HepG2 (cell line): Measurements from ENCODE around the gene TCEAL8. TPM values are rescaled to one million over a fixed set of nuclear protein-coding genes. Genes with fewer than 3 reads are reported as not detected.

ENCODE experiments used
- ATAC-seq: fragments of 200-7000 bp; cut with Tn5 transposase; 3 replicates; pipeline ENCODE4 v1.9.1; 2020; ENCODE audit warnings: mild to moderate bottlenecking, moderate library complexity
- BruUV-seq: library from RNA; stranded (reverse); fragments of 400-500 nt; replicated peaks from 2 replicates; lab custom pipeline; 2021; lab: Mats Ljungman, UMichigan
- CTCF ChIA-PET: fragments of 300-600 bp; formaldehyde crosslinking; extraction: SDS; loops from one replicate; lab custom pipeline; 2021; ENCODE audit warnings: low total read pairs, inconsistent platforms, low intra/inter-chr PET ratio; lab: Yijun Ruan, JAX
- POLR2A ChIA-PET: fragments of 350-600 bp; sonication (Branson Sonifier 250); formaldehyde crosslinking; loops from one replicate; lab custom pipeline; 2020; ENCODE audit warnings: antibody characterized with exemption, inconsistent platforms; lab: Yijun Ruan, JAX
- DNase-seq: peaks from one replicate; pipeline ENCODE4 v3.0.0-alpha.2; 2015; ENCODE audit warnings: low spot score
- FAIRE-seq: peaks from 3 replicates; lab custom pipeline; 2011; peaks lifted over from hg19 to GRCh38; lab: Jason Lieb, UNC
- H2AFZ ChIP-seq: one replicate; pipeline ENCODE4 v1.6.1; 2011; ENCODE audit warnings: low read length, inconsistent platforms
- H3K27ac ChIP-seq: fragments of 300-600 bp; 3 replicates; pipeline ENCODE4 v1.8.0; 2011; ENCODE audit warnings: mixed run types, mild to moderate bottlenecking, mixed read lengths, low read length, inconsistent platforms; ENCODE audit not compliant: insufficient read depth; ENCODE audit errors: extremely low read length
- H3K27me3 ChIP-seq, 2 experiments: fragments of 200-600 bp in 1 of 2; 2 replicates in 1 of 2; 3 replicates in 1 of 2; pipeline versions ENCODE4 v1.6.0 to v1.8.0; 2011; ENCODE audit warnings: low read length in 2 of 2, mild to moderate bottlenecking in 2 of 2, moderate library complexity in 2 of 2, inconsistent platforms in 1 of 2; ENCODE audit not compliant: insufficient read depth in 2 of 2, control insufficient read depth in 1 of 2
- H3K36me3 ChIP-seq, 2 experiments: fragments of 200-600 bp in 1 of 2; replicated peaks in 1 of 2; 2 replicates in 1 of 2; 3 replicates in 1 of 2; pipeline versions ENCODE4 v1.5.1 to v1.8.0; 2011; ENCODE audit warnings: low read length in 2 of 2, inconsistent platforms in 1 of 2; ENCODE audit not compliant: insufficient read depth in 2 of 2, control insufficient read depth in 1 of 2
- H3K4me1 ChIP-seq: 2 replicates; pipeline ENCODE4 v1.5.1; 2012; ENCODE audit warnings: low read length, inconsistent platforms; ENCODE audit not compliant: insufficient read depth
- H3K4me2 ChIP-seq: 2 replicates; pipeline ENCODE4 v1.6.0; 2011; ENCODE audit warnings: low read depth, low read length, inconsistent platforms
- H3K4me3 ChIP-seq, 3 experiments: fragments of 200-600 bp in 1 of 3; sonication (generic), shearing (Covaris generic) in 1 of 3; replicated peaks in 1 of 3; 2 replicates each; pipeline ENCODE4 v1.5.1; 2011 to 2016; ENCODE audit warnings: low read length in 3 of 3, inconsistent platforms in 2 of 3, low read depth in 2 of 3, mild to moderate bottlenecking in 2 of 3, control low read depth in 1 of 3, mixed read lengths in 1 of 3; ENCODE audit not compliant: insufficient read depth in 1 of 3
- H3K79me2 ChIP-seq: one replicate; pipeline ENCODE4 v1.6.1; 2011; ENCODE audit warnings: low read length, inconsistent platforms; ENCODE audit not compliant: insufficient read depth
- H3K9ac ChIP-seq: 2 replicates; pipeline ENCODE4 v1.6.0; 2011; ENCODE audit warnings: mild to moderate bottlenecking, low read depth, low read length, inconsistent platforms; ENCODE audit not compliant: insufficient read depth
- H3K9me3 ChIP-seq: 2 replicates; pipeline ENCODE4 v1.5.1; 2012; ENCODE audit warnings: mild to moderate bottlenecking, low read length
- H4K20me1 ChIP-seq: 2 replicates; pipeline ENCODE4 v1.6.0; 2011; ENCODE audit warnings: inconsistent platforms, mild to moderate bottlenecking, low read length, moderate library complexity; ENCODE audit not compliant: insufficient read depth
- CEBPB ChIP-seq: IDR thresholded peaks from 2 replicates; pipeline ENCODE4 v1.6.1; 2011; ENCODE audit warnings: low read depth, low read length, improper control_type of control experiment, borderline replicate concordance
- CREBL2 ChIP-seq: sonication (generic); formaldehyde crosslinking; IDR thresholded peaks from 2 replicates; pipeline ENCODE4 v1.8.1; 2023; ENCODE audit warnings: missing genetic modification reagents, mild to moderate bottlenecking, borderline replicate concordance
- FOXA1 ChIP-seq, 2 experiments: fragments of 450-650 bp in 1 of 2; sonication (generic) in 1 of 2; formaldehyde crosslinking in 1 of 2; IDR thresholded peaks; 2 replicates each; pipeline versions ENCODE4 v1.4.0 to v1.6.1; 2016 to 2020; ENCODE audit warnings: missing genetic modification reagents in 1 of 2
- FOXK2 ChIP-seq: fragments of 450-650 bp; IDR thresholded peaks from 2 replicates; pipeline ENCODE4 v1.6.1; 2016
- GPN1 ChIP-seq: sonication (generic); formaldehyde crosslinking; IDR thresholded peaks from 2 replicates; pipeline ENCODE4 v1.5.1; 2020; ENCODE audit warnings: missing genetic modification reagents, borderline replicate concordance
- HHEX ChIP-seq: IDR thresholded peaks from 2 replicates; pipeline ENCODE4 v1.6.1; 2016; ENCODE audit warnings: control low read depth
- IRF2 ChIP-seq: IDR thresholded peaks from 2 replicates; pipeline ENCODE4 v1.6.1; 2018; ENCODE audit warnings: missing genetic modification reagents, missing compliant biosample characterization
- MTA3 ChIP-seq: sonication (generic); formaldehyde crosslinking; IDR thresholded peaks from 2 replicates; pipeline ENCODE4 v1.4.0; 2020; ENCODE audit warnings: missing genetic modification reagents
- NR2F2 ChIP-seq: IDR thresholded peaks from 2 replicates; pipeline ENCODE4 v1.6.1; 2012; ENCODE audit warnings: low read depth, inconsistent platforms, borderline replicate concordance
- PITX1 ChIP-seq: sonication (generic); formaldehyde crosslinking; IDR thresholded peaks from 2 replicates; pipeline ENCODE4 v1.5.1; 2020; ENCODE audit warnings: mild to moderate bottlenecking, missing genetic modification reagents
- RARA ChIP-seq: IDR thresholded peaks from 2 replicates; pipeline ENCODE4 v1.6.1; 2016; ENCODE audit warnings: missing genetic modification reagents, missing compliant biosample characterization
- RXRA ChIP-seq: sonication (generic); formaldehyde crosslinking; IDR thresholded peaks from 2 replicates; pipeline ENCODE4 v1.5.1; 2020; ENCODE audit warnings: missing genetic modification reagents
- SP4 ChIP-seq: sonication (generic); formaldehyde crosslinking; IDR thresholded peaks from 2 replicates; pipeline ENCODE4 v1.8.1; 2023; ENCODE audit warnings: mild to moderate bottlenecking, missing genetic modification reagents
- TBX2 ChIP-seq: sonication (generic); formaldehyde crosslinking; IDR thresholded peaks from 2 replicates; pipeline ENCODE4 v1.5.0; 2020; ENCODE audit warnings: missing genetic modification reagents, mild to moderate bottlenecking, borderline replicate concordance
- TCF12 ChIP-seq, 2 experiments: fragments of 450-650 bp in 1 of 2; sonication (generic) in 1 of 2; formaldehyde crosslinking in 1 of 2; IDR thresholded peaks; 2 replicates each; pipeline versions ENCODE4 v1.6.1 to v1.8.0; 2017 to 2022; ENCODE audit warnings: antibody characterized with exemption in 1 of 2, mild to moderate bottlenecking in 1 of 2, missing genetic modification reagents in 1 of 2, moderate library complexity in 1 of 2
- YEATS4 ChIP-seq: sonication (generic); formaldehyde crosslinking; IDR thresholded peaks from 2 replicates; pipeline ENCODE4 v1.4.0; 2020; ENCODE audit warnings: missing genetic modification reagents, borderline replicate concordance
- ZNF547 ChIP-seq: sonication (generic); formaldehyde crosslinking; IDR thresholded peaks from 2 replicates; pipeline ENCODE4 v1.5.1; 2020; ENCODE audit warnings: mild to moderate bottlenecking, missing genetic modification reagents
- ZNF597 ChIP-seq: sonication (generic); formaldehyde crosslinking; IDR thresholded peaks from 2 replicates; pipeline ENCODE4 v1.5.0; 2020; ENCODE audit warnings: missing genetic modification reagents
- ZNF772 ChIP-seq: sonication (generic); formaldehyde crosslinking; IDR thresholded peaks from 2 replicates; pipeline ENCODE4 v1.5.0; 2020; ENCODE audit warnings: mild to moderate bottlenecking, missing genetic modification reagents
- ZNF776 ChIP-seq: sonication (generic); formaldehyde crosslinking; IDR thresholded peaks from 2 replicates; pipeline ENCODE4 v1.4.0; 2020; ENCODE audit warnings: mild to moderate bottlenecking, missing genetic modification reagents
- whole genome bisulfite sequencing: methylation state at CpG from one replicate; pipeline ENCODE4 v1.1.6; 2017; ENCODE audit warnings: low lambda C conversion rate; 5-methylcytosine and 5-hydroxymethylcytosine counted together
- in situ Hi-C: cut with HindIII; loops from 2 replicates; pipeline ENCODE4 v1.10.0; 2017; ENCODE audit warnings: low pct_unique_long_range_greater_than_20kb; ENCODE audit not compliant: extremely low pct_ligation_motif_present
- intact Hi-C: fragments of 100-400 bp; cut with micrococcal nuclease; formaldehyde crosslinking; loops from one replicate; pipeline ENCODE4 v1.10.0; 2022; ENCODE audit not compliant: unreplicated experiment
- polyA plus RNA-seq, 8 experiments: library from polyadenylated mRNA; depleted of rRNA in 3 of 8; stranded (reverse) in 7 of 8; unstranded in 1 of 8; fragments of >200 nt; fragmentation: Illumina TruSeq in 4 of 8; extraction: Trizol in 4 of 8; gene quantifications; 2 replicates each; pipeline versions ENCODE4 v1.2.1 to v1.2.3, GENCODE V29; 2011 to 2016; ENCODE audit warnings: low read depth in 4 of 8, missing spikeins in 1 of 8, mixed read lengths in 1 of 8; ENCODE audit not compliant: insufficient read depth in 1 of 8
- total RNA-seq, 5 experiments: library from RNA; depleted of rRNA; stranded (reverse); fragments of >200 nt; fragmentation: Illumina TruSeq; extraction: Trizol; gene quantifications; 2 replicates each; pipeline ENCODE4 v1.2.3, GENCODE V29; 2016; ENCODE audit warnings: low read depth in 1 of 5

Gene TCEAL8
- total and polyA plus RNA-seq, 2 of the 13 experiments (the other 11 are each of a cell fraction or from before 2014, with no cell fraction given): 20.0 to 40.8 TPM

- no TSS peak for BruUV-seq
- ATAC-seq: no peak
Observed at GRCh38 chrX:103293118-103293517, 38.2 kb upstream of the TCEAL8 start.

More at GRCh38 chrX:103293118-103293517, 38.2 kb upstream of the TCEAL8 start:
- H3K27ac ChIP-seq: no peak overlapping the region
- FAIRE-seq: no peak
- H3K9me3 ChIP-seq: no peaks in the 10 kb centered on the region
- no peaks in the 10 kb centered on the region for H3K79me2 ChIP-seq
- H3K36me3 ChIP-seq: no peaks in the 10 kb centered on the region
- no peaks in the 10 kb centered on the region for H3K27me3 ChIP-seq
- TF ChIP-seq RARA (CRISPR knock-in tag) (no peak), MTA3 (CRISPR knock-in tag) (no peak), GPN1 (CRISPR knock-in tag) (no peak), NR2F2 (no peak), YEATS4 (CRISPR knock-in tag) (no peak), HHEX (CRISPR knock-in tag) (no peak), RXRA (no peak), ZNF772 (CRISPR knock-in tag) (no peak), TCF12 (IDR thresholded peaks at IDR 0.05) (no peak), TCF12 (CRISPR knock-in tag; IDR thresholded peaks at IDR 0.05) (no peak), CEBPB (no peak), CREBL2 (CRISPR knock-in tag) (no peak), SP4 (CRISPR knock-in tag) (no peak), TBX2 (CRISPR knock-in tag) (no peak), IRF2 (CRISPR knock-in tag) (no peak), ZNF547 (CRISPR knock-in tag) (no peak), ZNF597 (CRISPR knock-in tag) (no peak), FOXA1 (IDR thresholded peaks at IDR 0.05) (no peak), FOXA1 (CRISPR knock-in tag; IDR thresholded peaks at IDR 0.05) (no peak), PITX1 (CRISPR knock-in tag) (no peak), FOXK2 (no peak), ZNF776 (no peak)
- H2AFZ ChIP-seq: no peak overlapping the region
- no peak overlapping the region for H3K9ac ChIP-seq
- CTCF ChIA-PET: no interaction called here
- H3K4me1 ChIP-seq: no peaks in the 10 kb centered on the region
- no peak overlapping the region for H3K4me3 ChIP-seq
- POLR2A ChIA-PET: no interaction called here
- H4K20me1 ChIP-seq: no peaks in the 10 kb centered on the region
- no peak for DNase-seq
- H3K4me2 ChIP-seq: no peak overlapping the region
- in situ Hi-C loops (no loop called here), intact Hi-C loops (no loop called here)
- WGBS: no CpG with 5 or more reads among the region's 2 CpGs
